ENCODE data around the gene ZNF407. TPM values are rescaled to one million over a fixed set of nuclear protein-coding genes. Genes with fewer than 3 reads are reported as not detected.

ZNF407 gene
- total and polyA plus RNA-seq, 2 of the 13 experiments (the other 11 are each of a cell fraction or from before 2014, with no cell fraction given), result 2.3 to 8.7 TPM

DNA sequence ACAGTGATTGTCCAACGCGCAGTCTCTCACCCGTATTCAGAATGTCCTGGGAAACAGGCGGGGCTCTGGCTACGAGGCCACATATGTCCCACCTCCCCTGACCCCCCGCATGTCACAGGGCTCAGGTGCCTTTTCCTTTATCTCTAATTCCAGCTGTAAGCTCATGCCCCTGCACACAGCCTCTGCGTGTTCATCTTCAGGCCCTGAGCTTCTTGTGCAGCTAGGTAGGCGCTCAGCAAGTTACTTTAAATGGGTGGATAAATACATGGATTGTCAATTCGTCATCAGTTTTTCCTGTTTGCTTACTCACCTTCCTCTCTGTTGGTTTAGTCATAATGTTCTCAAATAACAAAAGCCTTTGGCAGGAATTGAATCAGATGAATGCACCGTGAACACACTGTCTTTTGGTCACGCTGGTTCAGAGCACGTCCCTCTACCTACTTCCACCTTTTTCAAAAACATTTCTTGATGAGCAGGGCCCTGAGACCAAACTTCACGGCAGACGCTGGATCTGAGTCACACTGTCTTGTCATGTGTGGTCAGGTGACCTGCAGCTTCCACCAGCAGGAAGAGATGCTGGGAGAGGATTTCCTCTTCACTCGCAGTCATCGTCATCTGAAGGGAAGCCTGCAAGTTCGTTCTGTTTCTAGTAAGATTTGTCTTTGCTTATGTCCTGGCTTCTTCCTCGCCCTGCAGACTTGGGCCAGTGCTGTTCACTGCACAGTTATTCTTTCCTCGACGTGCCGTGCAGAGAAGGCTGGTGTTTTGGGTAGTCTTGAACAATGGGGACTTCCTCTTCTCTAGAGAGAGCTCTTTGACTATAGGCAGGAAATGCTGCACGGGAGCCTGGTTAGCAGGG, 473.2 kb downstream of the ZNF407 start (continued):
- TF ChIP-seq, protein P1, sequence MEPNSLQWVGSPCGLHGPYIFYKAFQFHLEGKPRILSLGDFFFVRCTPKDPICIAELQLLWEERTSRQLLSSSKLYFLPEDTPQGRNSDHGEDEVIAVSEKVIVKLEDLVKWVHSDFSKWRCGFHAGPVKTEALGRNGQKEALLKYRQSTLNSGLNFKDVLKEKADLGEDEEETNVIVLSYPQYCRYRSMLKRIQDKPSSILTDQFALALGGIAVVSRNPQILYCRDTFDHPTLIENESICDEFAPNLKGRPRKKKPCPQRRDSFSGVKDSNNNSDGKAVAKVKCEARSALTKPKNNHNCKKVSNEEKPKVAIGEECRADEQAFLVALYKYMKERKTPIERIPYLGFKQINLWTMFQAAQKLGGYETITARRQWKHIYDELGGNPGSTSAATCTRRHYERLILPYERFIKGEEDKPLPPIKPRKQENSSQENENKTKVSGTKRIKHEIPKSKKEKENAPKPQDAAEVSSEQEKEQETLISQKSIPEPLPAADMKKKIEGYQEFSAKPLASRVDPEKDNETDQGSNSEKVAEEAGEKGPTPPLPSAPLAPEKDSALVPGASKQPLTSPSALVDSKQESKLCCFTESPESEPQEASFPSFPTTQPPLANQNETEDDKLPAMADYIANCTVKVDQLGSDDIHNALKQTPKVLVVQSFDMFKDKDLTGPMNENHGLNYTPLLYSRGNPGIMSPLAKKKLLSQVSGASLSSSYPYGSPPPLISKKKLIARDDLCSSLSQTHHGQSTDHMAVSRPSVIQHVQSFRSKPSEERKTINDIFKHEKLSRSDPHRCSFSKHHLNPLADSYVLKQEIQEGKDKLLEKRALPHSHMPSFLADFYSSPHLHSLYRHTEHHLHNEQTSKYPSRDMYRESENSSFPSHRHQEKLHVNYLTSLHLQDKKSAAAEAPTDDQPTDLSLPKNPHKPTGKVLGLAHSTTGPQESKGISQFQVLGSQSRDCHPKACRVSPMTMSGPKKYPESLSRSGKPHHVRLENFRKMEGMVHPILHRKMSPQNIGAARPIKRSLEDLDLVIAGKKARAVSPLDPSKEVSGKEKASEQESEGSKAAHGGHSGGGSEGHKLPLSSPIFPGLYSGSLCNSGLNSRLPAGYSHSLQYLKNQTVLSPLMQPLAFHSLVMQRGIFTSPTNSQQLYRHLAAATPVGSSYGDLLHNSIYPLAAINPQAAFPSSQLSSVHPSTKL (CRISPR knock-in tag; IDR thresholded peaks at IDR 0.05), result peak; percentile 60
- TF ChIP-seq KAT8 (CRISPR knock-in tag; IDR thresholded peaks at IDR 0.05) (peak; percentile 52; the same call in 1 of the 2 replicates), RFX5 (IDR thresholded peaks at IDR 0.05; ENCODE audit: low read depth, low read length) (0 out of 2 replicates have a peak, but pooled peaks have one; percentile 43), SAP130 (CRISPR knock-in tag; IDR thresholded peaks at IDR 0.05; ENCODE audit: low read depth) (peak; percentile 71), MTF2 (CRISPR knock-in tag; IDR thresholded peaks at IDR 0.05; ENCODE audit: borderline replicate concordance) (0 out of 2 replicates have a peak, but pooled peaks have one; percentile 34), ARNT (IDR thresholded peaks at IDR 0.05) (no peak), SOX5 (CRISPR knock-in tag; IDR thresholded peaks at IDR 0.05; ENCODE audit: borderline replicate concordance) (peak; percentile 30; the same call in 1 of the 2 replicates), ZBTB38 (CRISPR knock-in tag; IDR thresholded peaks at IDR 0.05) (peak; percentile 52; the same call in 1 of the 2 replicates), MXI1 (IDR thresholded peaks at IDR 0.05; ENCODE audit: borderline replicate concordance, low read depth, low read length) (peak; percentile 26; the same call in 1 of the 3 replicates), SP2 (CRISPR knock-in tag; IDR thresholded peaks at IDR 0.05) (no peak), HDAC1 (CRISPR knock-in tag; IDR thresholded peaks at IDR 0.05) (0 out of 2 replicates have a peak, but pooled peaks have one; percentile 21), KAT7 (CRISPR knock-in tag; IDR thresholded peaks at IDR 0.05; ENCODE audit: borderline replicate concordance) (no peak), FOXO1 (CRISPR knock-in tag; IDR thresholded peaks at IDR 0.05) (no peak), ISL2 (CRISPR knock-in tag; IDR thresholded peaks at IDR 0.05) (no peak), FOXP1 (IDR thresholded peaks at IDR 0.05) (no peak), FOXP1 (CRISPR knock-in tag; IDR thresholded peaks at IDR 0.05) (no peak), ESRRA (CRISPR knock-in tag; IDR thresholded peaks at IDR 0.05; ENCODE audit: low read depth) (no peak), SOX13 (IDR thresholded peaks at IDR 0.05) (no peak), SOX13 (CRISPR knock-in tag; conservative IDR thresholded peaks at IDR 0.05 in 1 of 2, IDR thresholded peaks at IDR 0.05 in 1 of 2) (0 out of 4 replicates have a peak, but pooled peaks of 1 of the 2 experiments have one; percentile 18), ZNF777 (CRISPR knock-in tag; IDR thresholded peaks at IDR 0.05) (no peak)
- TF ChIP-seq, protein P2, sequence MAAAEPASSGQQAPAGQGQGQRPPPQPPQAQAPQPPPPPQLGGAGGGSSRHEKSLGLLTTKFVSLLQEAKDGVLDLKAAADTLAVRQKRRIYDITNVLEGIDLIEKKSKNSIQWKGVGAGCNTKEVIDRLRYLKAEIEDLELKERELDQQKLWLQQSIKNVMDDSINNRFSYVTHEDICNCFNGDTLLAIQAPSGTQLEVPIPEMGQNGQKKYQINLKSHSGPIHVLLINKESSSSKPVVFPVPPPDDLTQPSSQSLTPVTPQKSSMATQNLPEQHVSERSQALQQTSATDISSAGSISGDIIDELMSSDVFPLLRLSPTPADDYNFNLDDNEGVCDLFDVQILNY (CRISPR knock-in tag; conservative IDR thresholded peaks at IDR 0.05), result no peak
- TF ChIP-seq, protein P3, sequence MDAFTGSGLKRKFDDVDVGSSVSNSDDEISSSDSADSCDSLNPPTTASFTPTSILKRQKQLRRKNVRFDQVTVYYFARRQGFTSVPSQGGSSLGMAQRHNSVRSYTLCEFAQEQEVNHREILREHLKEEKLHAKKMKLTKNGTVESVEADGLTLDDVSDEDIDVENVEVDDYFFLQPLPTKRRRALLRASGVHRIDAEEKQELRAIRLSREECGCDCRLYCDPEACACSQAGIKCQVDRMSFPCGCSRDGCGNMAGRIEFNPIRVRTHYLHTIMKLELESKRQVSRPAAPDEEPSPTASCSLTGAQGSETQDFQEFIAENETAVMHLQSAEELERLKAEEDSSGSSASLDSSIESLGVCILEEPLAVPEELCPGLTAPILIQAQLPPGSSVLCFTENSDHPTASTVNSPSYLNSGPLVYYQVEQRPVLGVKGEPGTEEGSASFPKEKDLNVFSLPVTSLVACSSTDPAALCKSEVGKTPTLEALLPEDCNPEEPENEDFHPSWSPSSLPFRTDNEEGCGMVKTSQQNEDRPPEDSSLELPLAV (CRISPR knock-in tag; conservative IDR thresholded peaks at IDR 0.05; ENCODE audit: low read depth), result no peak
- TF ChIP-seq, protein P4, sequence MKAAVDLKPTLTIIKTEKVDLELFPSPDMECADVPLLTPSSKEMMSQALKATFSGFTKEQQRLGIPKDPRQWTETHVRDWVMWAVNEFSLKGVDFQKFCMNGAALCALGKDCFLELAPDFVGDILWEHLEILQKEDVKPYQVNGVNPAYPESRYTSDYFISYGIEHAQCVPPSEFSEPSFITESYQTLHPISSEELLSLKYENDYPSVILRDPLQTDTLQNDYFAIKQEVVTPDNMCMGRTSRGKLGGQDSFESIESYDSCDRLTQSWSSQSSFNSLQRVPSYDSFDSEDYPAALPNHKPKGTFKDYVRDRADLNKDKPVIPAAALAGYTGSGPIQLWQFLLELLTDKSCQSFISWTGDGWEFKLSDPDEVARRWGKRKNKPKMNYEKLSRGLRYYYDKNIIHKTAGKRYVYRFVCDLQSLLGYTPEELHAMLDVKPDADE (CRISPR knock-in tag; IDR thresholded peaks at IDR 0.05), result no peak
